HG02852 (cell line): ENCODE data around the gene KREMEN1.
"Not testable (repeated sequence)": the region's sequence is repeated elsewhere in the genome, so short reads cannot be mapped to it uniquely, and the experiment has no call there.

Experiments used
- ATAC-seq: cut with Tn5 transposase; IDR thresholded peaks from one replicate; pipeline ENCODE4 v1.9.1; 2021; ENCODE audit warnings: mild to moderate bottlenecking, moderate library complexity; ENCODE audit not compliant: unreplicated experiment

Gene KREMEN1

GRCh38 chr22:29078036-29078868 is 5.4 kb downstream of the KREMEN1 start:
- ATAC-seq: no peak

GRCh38 chr22:29078869-29079207 is 6.0 kb downstream of the KREMEN1 start:
- ATAC-seq: no peak

- no peak for ATAC-seq
Measured at GRCh38 chr22:29079218-29079901, 6.5 kb downstream of the KREMEN1 start.

GRCh38 chr22:29080106-29080975 is 7.5 kb downstream of the KREMEN1 start:
- ATAC-seq: no peak

GRCh38 chr22:29081517-29082236 is 8.8 kb downstream of the KREMEN1 start:
- no peak for ATAC-seq

- ATAC-seq: no peak
Measured at GRCh38 chr22:29082826-29083545, 10.2 kb downstream of the KREMEN1 start.

GRCh38 chr22:29083576-29083932 is 10.7 kb downstream of the KREMEN1 start:
- ATAC-seq: not testable (repeated sequence)

GRCh38 chr22:29083933-29084591 is 11.2 kb downstream of the KREMEN1 start:
- ATAC-seq: no peak

- ATAC-seq: no peak
Measured at GRCh38 chr22:29087012-29087411, 14.2 kb downstream of the KREMEN1 start.

- ATAC-seq: no peak
Measured at GRCh38 chr22:29088809-29089208, 16.0 kb downstream of the KREMEN1 start.

- ATAC-seq: no peak
Measured at GRCh38 chr22:29089507-29089906, 16.7 kb downstream of the KREMEN1 start.

GRCh38 chr22:29090039-29090438 is 17.2 kb downstream of the KREMEN1 start:
- ATAC-seq: no peak

- no peak for ATAC-seq
Measured at GRCh38 chr22:29092243-29092642, 19.4 kb downstream of the KREMEN1 start.

- no peak for ATAC-seq
Measured at GRCh38 chr22:29093030-29093429, 20.2 kb downstream of the KREMEN1 start.

GRCh38 chr22:29093501-29094300 is 20.9 kb downstream of the KREMEN1 start:
- ATAC-seq: no peak

GRCh38 chr22:29095459-29095858 is 22.6 kb downstream of the KREMEN1 start:
- no peak for ATAC-seq

GRCh38 chr22:29096736-29097669 is 24.2 kb downstream of the KREMEN1 start:
- ATAC-seq: no peak

- ATAC-seq: no peak
Measured at GRCh38 chr22:29098296-29098695, 25.5 kb downstream of the KREMEN1 start.
